GM23338 (cell line): ENCODE data around the gene KRTAP10-10. TPM values are rescaled to one million over a fixed set of nuclear protein-coding genes. Genes with fewer than 3 reads are reported as not detected.
"Not testable (repeated sequence)": the region's sequence is repeated elsewhere in the genome, so short reads cannot be mapped to it uniquely, and the experiment has no call there.

ENCODE experiments used
- ATAC-seq: fragments of 200-7000 bp; cut with Tn5 transposase; 3 replicates; pipeline ENCODE4 v1.9.1; 2020
- DNase-seq: peaks from one replicate; pipeline ENCODE4 v3.0.0-alpha.2; 2015; ENCODE audit warnings: low spot score
- H2AFZ ChIP-seq: fragments of 200-600 bp; sonication (generic); 2 replicates; pipeline ENCODE4 v1.8.0; 2016; ENCODE audit warnings: antibody characterized with exemption, mild to moderate bottlenecking, moderate library complexity
- H3F3A ChIP-seq: fragments of 200-600 bp; sonication (generic); replicated peaks from 2 replicates; pipeline ENCODE4 v1.8.0; 2017; ENCODE audit warnings: antibody characterized with exemption, mixed run types, low read depth
- H3K27ac ChIP-seq: fragments of 200-600 bp; sonication (generic); 2 replicates; pipeline ENCODE4 v1.6.1; 2016; ENCODE audit warnings: low read depth
- H3K27me3 ChIP-seq: fragments of 200-600 bp; sonication (generic); 2 replicates; pipeline ENCODE4 v1.8.0; 2016; ENCODE audit warnings: mild to moderate bottlenecking, mixed run types, moderate library complexity; ENCODE audit not compliant: insufficient read depth
- H3K36me3 ChIP-seq: fragments of 200-600 bp; sonication (generic); 2 replicates; pipeline ENCODE4 v1.8.0; 2016; ENCODE audit warnings: mild to moderate bottlenecking; ENCODE audit not compliant: insufficient read depth
- H3K4me1 ChIP-seq: fragments of 200-600 bp; sonication (generic); 2 replicates; pipeline ENCODE4 v1.8.0; 2016; ENCODE audit warnings: mild to moderate bottlenecking, moderate library complexity; ENCODE audit not compliant: insufficient read depth
- H3K4me2 ChIP-seq: fragments of 200-600 bp; sonication (generic); 2 replicates; pipeline ENCODE4 v1.7.1; 2017; ENCODE audit warnings: mixed run types
- H3K4me3 ChIP-seq: fragments of 200-600 bp; sonication (generic); 2 replicates; pipeline ENCODE4 v1.6.1; 2016; ENCODE audit warnings: mixed run types
- H3K79me2 ChIP-seq: fragments of 200-600 bp; sonication (generic); replicated peaks from 2 replicates; pipeline ENCODE4 v1.8.0; 2017; ENCODE audit warnings: mild to moderate bottlenecking; ENCODE audit not compliant: insufficient read depth
- H3K9me2 ChIP-seq: fragments of 200-600 bp; sonication (generic); 2 replicates; pipeline ENCODE4 v1.8.0; 2017; ENCODE audit not compliant: insufficient read depth
- H4K20me1 ChIP-seq: fragments of 200-600 bp; sonication (generic); replicated peaks from 2 replicates; pipeline ENCODE4 v1.8.0; 2017; ENCODE audit warnings: mild to moderate bottlenecking; ENCODE audit not compliant: insufficient read depth
- H3K27ac Mint-ChIP-seq: 2 replicates; pipeline ENCODE4 v1.8.0; 2020; ENCODE audit warnings: inconsistent platforms, mild to moderate bottlenecking, moderate library complexity, mixed read lengths
- H3K27me3 Mint-ChIP-seq: 3 replicates; pipeline ENCODE4 v1.8.0; 2022; ENCODE audit warnings: low read depth, mild to moderate bottlenecking, moderate library complexity, mixed read lengths, inconsistent platforms; ENCODE audit not compliant: insufficient read depth, poor library complexity
- H3K36me3 Mint-ChIP-seq: 3 replicates; pipeline ENCODE4 v1.8.0; 2021; ENCODE audit warnings: low read depth, mild to moderate bottlenecking, inconsistent platforms, moderate library complexity, mixed read lengths
- H3K4me1 Mint-ChIP-seq: 3 replicates; pipeline ENCODE4 v1.8.0; 2020; ENCODE audit warnings: mild to moderate bottlenecking, inconsistent platforms, mixed read lengths
- H3K4me3 Mint-ChIP-seq: 3 replicates; pipeline ENCODE4 v1.8.0; 2021; ENCODE audit warnings: moderate library complexity, mild to moderate bottlenecking, inconsistent platforms, mixed read lengths
- H3K9me3 Mint-ChIP-seq: 3 replicates; pipeline ENCODE4 v1.8.0; 2020; ENCODE audit warnings: moderate library complexity, mild to moderate bottlenecking, inconsistent platforms, mixed read lengths
- CREB1 ChIP-seq: fragments of 250-450 bp; sonication (Bioruptor Pico); IDR thresholded peaks from 2 replicates; pipeline ENCODE4 v1.5.0; 2020; ENCODE audit warnings: low read depth, mild to moderate bottlenecking, moderate library complexity
- EZH2phosphoT487 ChIP-seq: fragments of 200-600 bp; sonication (generic); IDR thresholded peaks from one replicate; pipeline ENCODE4 v1.8.1; 2018; ENCODE audit warnings: antibody characterized with exemption; ENCODE audit not compliant: unreplicated experiment
- JUNB ChIP-seq: IDR thresholded peaks from one replicate; pipeline ENCODE4 v1.6.1; 2016; ENCODE audit warnings: antibody characterized with exemption; ENCODE audit not compliant: unreplicated experiment
- STAT1 ChIP-seq: IDR thresholded peaks from one replicate; pipeline ENCODE4 v1.6.1; 2016; ENCODE audit warnings: antibody characterized with exemption; ENCODE audit not compliant: unreplicated experiment
- ZNF462 ChIP-seq: fragments of 250-450 bp; sonication (Bioruptor Pico); IDR thresholded peaks from 2 replicates; pipeline ENCODE4 v1.5.0; 2020; ENCODE audit warnings: mild to moderate bottlenecking, moderate library complexity
- polyA plus RNA-seq: library from polyadenylated mRNA; unstranded; fragments of >200 nt; fragmentation: Nextera tagmentation; extraction: Ambion mirVana; gene quantifications from 2 replicates; pipeline ENCODE4 v1.2.1, GENCODE V29; 2016
- total RNA-seq: library from RNA; depleted of rRNA; stranded (reverse); fragments of >200 nt; shearing (Covaris generic); gene quantifications from 2 replicates; pipeline ENCODE4 v1.2.3, GENCODE V29; 2014

Gene KRTAP10-10
- total and polyA plus RNA-seq, 2 experiments from 2014 or later, result not detected

DNA sequence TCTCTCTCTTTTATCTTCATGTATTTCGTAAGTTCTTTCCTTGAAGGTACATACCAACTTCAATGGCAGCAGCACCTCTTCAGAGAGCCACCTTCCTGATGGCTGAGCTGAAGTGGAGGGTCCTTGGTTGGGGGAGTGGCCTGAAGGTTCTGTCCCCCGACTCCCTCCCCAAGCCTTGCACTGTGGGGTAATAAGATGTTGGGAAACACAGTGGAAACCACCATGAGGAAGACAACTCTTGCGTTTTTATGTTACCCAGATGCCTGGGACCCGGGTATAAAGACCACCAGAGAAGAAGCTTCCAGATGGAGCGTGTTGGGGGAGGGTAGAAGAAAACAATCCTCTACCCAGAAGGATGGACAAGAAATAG, 21.4 kb downstream of the KRTAP10-10 start (continued):
- TF ChIP-seq ZNF462 (CRISPR knock-in tag) (no peak), EZH2phosphoT487 (no peak), STAT1 (no peak), JUNB (no peak)

- no peak overlapping the region for H3K4me3 ChIP-seq
- peaks cover 31% of the 10 kb centered on the region for H3K4me1 ChIP-seq
- no peak for TF ChIP-seq CREB1 (CRISPR knock-in tag)
- Mint-ChIP-seq H3K4me1 (peaks cover 30% of the 10 kb centered on the region), H3K4me3 (no peak overlapping the region), H3K9me3 (peaks cover 18% of the 10 kb centered on the region), H3K27me3 (peaks cover 8% of the 10 kb centered on the region), H3K36me3 (peaks cover 9% of the 10 kb centered on the region; the same call in 2 of the 3 replicates), H3K27ac (peak overlapping the region; percentile 47; the same call in 1 of the 2 replicates)
- peak overlapping the region; percentile 86 for H2AFZ ChIP-seq
- ATAC-seq, result peak; percentile 36
- no peaks in the 10 kb centered on the region for H4K20me1 ChIP-seq
- no peak for DNase-seq
- H3K79me2 ChIP-seq, result no peaks in the 10 kb centered on the region
- no peaks in the 10 kb centered on the region for H3K9me2 ChIP-seq
- H3F3A ChIP-seq, result 0 out of 2 replicates have a peak, but pooled peaks cover 3% of the 10 kb centered on the region
- H3K27me3 ChIP-seq, result no peaks in the 10 kb centered on the region
- peak overlapping the region; percentile 47; the same call in 1 of the 2 replicates for H3K4me2 ChIP-seq
- no peak overlapping the region for H3K27ac ChIP-seq
- no peaks in the 10 kb centered on the region for H3K36me3 ChIP-seq
Measured at GRCh38 chr21:44658913-44659595, 21.9 kb downstream of the KRTAP10-10 start.

DNA sequence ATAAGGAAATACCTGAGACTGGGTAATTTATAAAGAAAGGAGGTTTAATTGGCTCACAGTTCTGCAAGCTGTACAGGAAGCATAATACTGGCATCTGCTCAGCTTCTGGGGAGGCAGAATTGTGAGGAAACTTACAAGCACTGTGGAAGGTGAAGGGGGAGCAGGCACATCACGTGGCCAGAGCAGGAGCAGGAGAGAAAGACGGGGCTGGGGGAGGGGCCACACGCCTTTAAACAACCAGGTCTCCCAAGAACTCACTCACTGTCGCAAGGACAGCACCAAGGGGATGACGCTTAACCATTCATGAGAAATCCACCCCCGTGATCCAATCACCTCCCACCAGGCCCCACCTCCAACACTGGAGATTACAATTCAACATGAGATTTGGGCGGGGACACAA, 24.4 kb downstream of the KRTAP10-10 start:
- H3K79me2 ChIP-seq, H3K27me3 Mint-ChIP-seq, H3K36me3 Mint-ChIP-seq, H3K27ac Mint-ChIP-seq, H3K36me3 ChIP-seq, H3F3A ChIP-seq, H3K27me3 ChIP-seq, H3K9me2 ChIP-seq, H3K4me3 ChIP-seq, H3K4me3 Mint-ChIP-seq, H3K27ac ChIP-seq, H4K20me1 ChIP-seq: not testable (repeated sequence)
- Histone ChIP-seq H2AFZ (peak overlapping the region; percentile 63; the same call in 1 of the 2 replicates), H3K4me1 (peaks cover 31% of the 10 kb centered on the region), H3K4me2 (0 out of 2 replicates have a peak overlapping the region, but pooled peaks have one; percentile 46)
- DNase-seq (peak; percentile 79), ATAC-seq (peak; percentile 90)
- peaks cover 30% of the 10 kb centered on the region for H3K4me1 Mint-ChIP-seq
- H3K9me3 Mint-ChIP-seq, result peaks cover 12% of the 10 kb centered on the region
